Activated CD8-positive, alpha-beta memory T cell treated with anti-CD3 and anti-CD28 coated beads for 48 hours (primary cell): ENCODE measurements around the gene TSPAN18.

ENCODE experiments used
- DNase-seq, 3 experiments: peaks; one replicate each; pipeline ENCODE4 v3.0.0-alpha.2; 2020; ENCODE audit warnings: low read depth in 2 of 3, low spot score in 2 of 3

The TSPAN18 gene

DNA sequence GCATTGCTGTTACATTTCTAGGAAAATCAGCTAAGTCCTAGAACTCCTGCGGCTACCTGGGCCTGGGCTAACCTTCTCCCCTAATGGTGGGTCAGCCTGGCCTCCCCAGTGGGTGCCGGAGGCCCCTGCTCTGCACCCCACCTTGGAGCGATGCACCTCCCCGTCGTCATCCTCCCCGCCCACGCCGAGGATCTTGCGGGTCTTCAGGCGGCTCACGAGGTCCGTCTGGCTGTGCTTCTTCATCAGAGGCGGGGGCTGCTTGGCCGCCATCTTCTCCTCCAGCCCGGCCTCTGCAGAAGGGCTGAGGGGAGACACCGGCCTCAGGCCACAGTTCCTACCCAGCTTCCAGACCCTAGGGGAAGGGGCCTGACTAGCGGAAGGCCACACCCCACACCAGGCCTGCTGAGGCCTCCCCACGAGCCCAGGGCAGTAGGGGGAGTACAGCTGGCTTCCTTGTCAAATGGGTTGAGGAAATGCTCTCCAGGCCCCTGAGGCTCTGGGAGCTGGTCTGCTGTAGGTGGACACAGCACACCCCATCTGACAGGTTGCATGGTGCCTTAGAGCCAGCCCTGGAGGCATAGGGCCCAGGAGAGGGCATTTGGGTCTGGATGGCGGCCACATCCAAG, 211.4 kb downstream of the TSPAN18 start:
- no peak for DNase-seq

DNA sequence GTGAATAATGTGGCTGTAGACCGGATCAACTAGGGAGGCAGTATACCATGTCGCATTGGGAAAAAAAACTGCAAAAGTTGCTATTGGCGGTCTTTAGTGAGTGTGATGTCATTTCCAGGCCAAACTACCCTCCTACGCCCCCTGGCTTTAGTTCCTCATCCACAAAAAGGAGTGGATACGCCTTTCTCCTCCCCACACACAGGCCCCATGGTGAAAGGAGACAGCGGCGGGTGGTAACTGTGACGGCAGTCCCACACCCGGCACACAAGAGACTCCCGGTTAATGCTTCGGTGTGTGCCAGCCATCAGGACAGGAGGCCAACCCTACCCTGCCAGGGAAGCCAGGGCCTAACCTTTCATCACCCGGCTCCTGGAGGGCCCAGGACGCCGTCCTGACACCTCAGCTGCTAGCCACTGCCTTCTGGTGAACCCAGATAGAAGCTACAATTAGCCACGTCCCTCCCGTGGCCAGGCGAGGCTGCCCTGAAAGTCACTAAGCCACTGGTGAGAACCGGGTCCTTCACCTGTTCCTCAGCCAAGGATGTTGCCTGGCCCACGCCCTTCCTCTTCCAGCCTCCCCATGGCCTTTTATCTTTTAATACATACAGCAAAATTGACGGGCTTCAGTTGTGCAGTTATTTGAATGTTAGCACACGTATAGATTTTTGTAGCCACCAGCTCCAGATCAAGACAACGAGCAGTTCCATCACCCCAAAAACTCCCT, 213.1 kb downstream of the TSPAN18 start:
- DNase-seq: no peak

DNA sequence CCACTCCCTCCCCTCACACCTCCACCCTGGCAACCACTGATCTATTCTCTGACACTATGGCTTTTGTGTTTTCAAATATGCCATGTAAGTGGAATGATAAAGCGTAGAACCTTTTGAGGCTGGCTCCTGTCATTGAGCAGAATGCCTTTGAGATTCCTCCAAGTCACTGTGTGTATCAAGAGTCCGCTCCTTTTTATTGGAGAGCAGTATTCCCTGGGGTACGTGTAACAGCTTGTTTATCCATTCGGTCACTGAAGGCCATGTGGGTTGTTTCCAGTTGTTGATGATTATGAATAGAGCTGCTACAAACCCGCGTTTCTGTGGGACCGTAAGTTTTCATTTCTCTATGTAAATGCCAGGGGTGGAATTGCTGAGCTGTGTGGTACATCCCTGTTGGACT, 213.6 kb downstream of the TSPAN18 start:
- DNase-seq: no peak

DNA sequence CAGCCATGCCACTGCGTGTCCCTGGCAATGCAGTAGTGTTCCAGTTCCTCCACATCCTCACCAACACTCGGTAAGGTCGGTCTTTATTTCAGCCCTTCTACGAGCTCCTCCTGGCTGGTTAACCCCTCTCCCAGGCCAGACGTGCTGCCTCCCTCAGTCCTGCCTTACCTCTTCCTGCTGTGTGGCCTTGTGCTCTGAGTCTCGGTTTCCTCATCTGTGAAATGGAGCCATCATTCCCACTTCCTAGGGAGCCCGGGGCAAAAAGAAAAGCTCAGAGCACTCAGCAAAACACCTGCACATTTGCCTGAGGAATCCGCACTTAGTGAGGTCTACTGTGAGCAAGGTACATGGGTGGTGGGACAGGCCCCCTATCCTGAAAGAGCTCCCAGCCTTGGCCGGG, 214.1 kb downstream of the TSPAN18 start:
- DNase-seq: no peak

DNA sequence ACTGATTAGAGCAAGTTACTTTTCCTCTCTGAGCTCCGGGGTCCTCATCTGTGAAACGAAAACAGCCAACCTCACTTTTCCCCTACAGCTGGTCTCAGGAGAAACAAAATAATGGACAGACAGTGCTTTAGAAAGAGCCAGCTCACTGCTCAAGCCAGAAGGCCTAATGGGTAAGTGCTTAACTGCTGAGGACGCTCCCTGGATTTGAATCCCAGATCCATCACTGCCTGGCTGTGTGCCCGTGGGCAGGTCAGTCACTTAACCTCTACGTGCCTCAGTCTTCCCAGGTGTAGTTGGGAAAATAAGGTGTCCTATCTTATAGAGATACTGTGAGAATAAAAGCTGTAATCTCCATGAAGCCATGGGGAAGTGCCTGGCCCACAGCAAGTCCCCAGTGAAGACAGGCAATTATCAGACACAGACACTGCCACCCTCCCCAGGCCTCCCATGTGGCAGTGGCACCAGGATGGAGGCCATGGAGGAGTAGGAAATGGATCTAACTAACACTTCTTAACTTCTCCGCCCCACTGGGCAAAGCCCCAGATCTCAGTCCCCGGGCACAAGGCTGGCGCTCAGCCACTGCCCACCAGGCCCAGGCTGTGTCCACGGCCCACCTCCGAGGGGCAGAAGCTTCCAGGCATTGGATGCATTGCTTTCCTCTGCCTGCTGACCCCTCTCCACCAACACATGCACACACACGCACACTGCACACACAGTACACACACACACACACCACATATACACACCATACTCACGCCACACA, 214.7 kb downstream of the TSPAN18 start:
- no peak for DNase-seq

DNA sequence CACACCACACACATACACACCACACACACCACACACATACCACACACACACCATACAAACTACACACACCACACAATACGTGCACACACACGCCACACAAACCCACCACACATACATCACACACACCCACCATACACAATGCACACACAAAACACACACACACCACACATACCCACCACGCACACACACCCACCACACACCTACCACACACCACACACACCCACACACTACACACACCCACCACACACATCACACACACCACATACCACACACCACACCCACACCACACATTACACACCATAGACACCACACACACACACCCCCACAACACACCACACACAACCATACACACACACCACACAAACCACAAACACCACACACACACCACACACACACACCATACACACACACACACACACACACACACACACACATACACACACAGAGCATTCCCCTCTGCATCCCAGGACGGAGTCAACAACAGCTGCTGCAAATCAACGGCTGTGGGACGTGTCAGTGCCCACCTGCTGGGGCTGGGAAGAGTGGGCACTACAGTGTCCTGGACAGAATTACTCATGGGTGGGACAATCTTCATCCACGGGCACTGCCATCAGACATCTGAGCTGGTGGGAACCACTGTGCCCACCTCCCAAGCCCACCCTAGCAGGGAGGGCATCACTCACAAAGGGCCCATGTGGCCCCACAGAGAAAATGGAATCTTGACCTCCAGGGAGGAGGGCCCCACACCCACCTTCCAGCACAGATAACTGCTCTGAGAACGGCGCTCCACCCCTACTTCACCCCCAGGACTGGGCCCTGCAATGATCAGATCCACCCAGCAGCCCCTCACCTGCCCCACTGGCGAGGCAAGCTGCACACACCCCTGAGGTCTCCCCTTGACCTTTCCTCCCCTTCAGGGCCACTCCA, 215.5 kb downstream of the TSPAN18 start:
- no peak for DNase-seq

DNA sequence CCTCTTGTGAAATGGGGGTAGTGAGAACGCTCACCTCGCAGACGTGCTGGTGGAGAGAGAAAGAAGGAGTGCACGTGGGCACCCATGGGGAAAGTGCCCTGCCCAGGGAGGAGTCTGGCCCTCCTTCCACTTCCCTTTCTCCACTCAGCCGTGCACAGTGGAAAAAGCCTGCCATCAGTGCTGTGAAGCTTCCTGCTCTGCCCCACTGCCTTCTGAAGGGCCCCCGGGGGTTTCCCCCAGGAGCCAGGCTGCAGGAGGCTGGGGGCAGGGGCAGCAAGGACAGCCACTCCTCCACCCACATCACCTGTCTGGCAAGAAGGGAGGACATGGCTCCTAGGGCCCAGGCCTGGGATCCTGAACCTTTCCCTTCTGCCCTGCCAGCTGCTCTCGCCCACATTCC, 216.4 kb downstream of the TSPAN18 start:
- DNase-seq: peak in 1 of 3 experiments; percentile 36

DNA sequence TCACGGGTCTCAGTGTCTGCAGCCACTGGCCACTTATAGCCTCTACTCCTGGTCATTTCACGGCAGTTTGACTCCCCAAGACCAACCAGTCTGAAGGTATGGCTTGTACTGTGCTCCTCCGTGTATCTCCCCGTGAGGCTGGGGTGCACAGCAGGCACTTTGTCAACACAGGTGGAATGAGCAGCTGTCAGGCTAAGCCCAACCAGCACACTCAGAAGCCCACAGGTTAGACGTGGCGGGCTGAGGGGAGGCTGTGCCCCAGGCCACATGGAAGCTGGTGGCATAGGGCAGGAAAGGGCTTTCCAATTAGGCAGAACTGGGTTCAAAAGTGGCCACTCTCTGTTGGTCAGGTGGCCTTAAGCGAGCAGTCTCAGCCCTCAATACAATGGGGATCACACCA, 216.9 kb downstream of the TSPAN18 start:
- DNase-seq: no peak

DNA sequence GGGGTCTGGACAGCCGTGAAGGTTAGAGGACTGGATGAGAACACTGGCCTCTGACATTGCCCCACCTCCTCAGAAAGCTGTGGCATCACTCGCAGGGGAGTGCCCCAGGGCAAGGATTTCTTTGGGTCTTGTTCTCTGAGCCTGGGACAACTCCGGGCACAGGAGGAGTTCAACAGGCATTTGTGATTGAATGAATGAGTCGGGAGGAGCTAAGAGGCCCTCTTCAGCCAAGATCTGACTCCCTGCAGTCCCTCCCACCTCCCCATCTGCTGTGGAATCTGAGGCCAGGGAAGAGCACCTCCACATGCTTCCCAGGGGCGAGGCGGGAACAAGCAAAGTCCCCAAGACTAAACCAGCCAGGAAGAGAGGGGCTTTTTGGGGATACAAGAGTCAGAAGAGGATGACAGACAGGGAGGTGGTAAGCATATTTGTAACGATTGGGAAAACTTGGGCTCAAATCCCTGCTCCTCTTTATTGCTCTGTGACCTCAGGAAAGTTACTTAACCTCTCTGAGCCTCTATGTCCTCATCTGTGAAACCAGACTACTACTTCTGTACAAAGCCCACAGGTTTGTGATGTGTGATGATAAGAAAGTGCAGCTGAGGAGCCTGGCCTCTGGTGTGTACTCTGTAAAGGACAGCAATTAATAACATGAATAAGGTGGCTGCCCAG, 217.6 kb downstream of the TSPAN18 start:
- no peak for DNase-seq

DNA sequence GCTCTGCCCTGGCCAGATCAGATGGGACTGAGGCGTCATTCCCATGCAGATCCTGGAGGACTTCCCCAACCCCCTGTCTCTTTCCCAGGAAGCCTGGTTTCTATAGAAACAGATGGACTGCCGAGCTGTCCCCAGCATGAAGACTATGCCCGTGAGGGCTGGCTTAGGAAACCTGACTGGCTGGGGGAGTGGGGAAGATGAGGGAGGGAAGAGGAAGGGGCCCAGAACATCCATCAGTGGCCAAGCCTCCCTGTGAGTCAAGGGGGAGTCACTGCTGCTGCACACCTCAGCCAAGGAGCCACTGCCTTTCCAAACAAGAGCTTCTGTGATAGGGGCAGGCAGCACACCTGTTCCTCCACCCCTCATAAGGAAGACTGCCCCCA, 218.1 kb downstream of the TSPAN18 start:
- no peak for DNase-seq

DNA sequence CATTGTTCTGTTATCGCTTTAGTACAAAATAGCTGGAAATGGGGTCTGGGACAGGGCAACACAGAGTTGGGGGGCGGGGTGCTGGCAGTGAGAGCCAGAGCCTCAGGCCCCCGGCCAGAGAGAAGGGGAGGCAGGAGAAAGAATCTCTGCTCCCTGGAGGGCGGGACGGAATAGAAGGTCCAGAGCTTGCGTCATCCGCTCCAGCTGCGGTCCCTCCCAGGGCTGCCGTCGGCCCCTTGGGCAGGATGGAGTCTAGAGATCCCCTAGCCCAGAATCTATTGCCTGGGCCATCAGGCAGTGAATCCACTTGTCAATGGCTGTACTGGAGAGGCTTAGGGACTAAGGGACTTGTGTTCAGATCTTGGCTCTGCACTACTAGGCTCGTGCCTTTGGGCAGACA, 218.9 kb downstream of the TSPAN18 start:
- DNase-seq: no peak

DNA sequence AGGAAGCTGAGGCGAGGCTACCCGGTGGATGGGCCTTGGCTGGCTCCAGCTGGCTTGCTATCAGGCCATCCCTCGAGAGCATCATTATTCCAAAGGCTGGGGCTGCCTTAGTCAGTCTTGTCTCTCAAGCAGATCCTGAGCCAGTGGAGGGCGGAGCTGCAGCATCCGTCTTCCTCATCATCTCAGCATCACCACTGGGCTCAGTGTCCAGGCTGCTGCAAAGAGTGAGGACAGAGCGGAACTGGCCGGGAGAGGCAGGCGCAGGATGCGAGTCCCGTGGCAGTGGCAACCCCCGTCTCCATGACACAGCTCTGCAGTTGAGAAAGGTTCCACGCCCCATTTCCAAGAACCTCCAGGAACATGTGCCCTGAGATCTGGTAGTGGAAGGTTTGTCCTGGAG, 219.5 kb downstream of the TSPAN18 start:
- DNase-seq: no peak

DNA sequence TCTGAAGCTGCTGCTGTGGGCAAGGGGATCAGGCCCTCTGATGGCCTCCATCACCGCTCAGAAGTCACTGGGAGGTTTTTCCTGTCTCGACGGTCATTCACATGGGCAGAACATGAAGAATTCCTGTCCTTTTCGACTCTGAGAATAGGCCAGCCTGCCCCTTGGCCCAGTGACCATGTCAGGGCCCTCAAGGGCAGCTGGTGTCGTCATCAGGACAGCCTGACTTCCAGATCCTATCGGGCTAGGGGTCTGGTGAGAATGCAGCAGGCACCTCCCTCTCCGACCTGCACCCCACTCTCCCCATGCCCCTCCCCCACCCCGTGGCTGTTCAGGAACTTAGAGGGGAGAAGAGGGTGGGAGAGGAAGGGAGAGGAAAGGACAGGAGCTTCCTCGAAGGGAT, 220.4 kb downstream of the TSPAN18 start:
- DNase-seq: no peak

DNA sequence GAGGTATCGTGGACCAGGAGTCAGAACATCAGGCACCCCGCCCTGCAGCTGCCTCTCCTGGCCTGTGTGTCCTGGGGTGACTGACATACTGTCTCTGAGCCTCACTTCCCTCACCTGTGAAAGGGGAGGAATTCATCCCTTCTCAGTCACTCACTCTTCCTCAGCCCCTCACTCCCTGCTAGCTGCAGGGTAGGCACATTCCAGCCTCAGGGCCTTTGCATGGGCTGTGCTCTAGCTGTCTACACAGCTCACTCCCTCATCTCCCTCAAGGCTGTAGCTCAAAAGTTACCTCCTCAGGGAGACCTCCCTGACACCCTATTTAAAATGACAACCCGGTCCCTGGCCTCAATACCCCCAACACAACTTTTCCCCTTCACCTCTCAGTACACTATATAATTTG, 221.4 kb downstream of the TSPAN18 start:
- no peak for DNase-seq

DNA sequence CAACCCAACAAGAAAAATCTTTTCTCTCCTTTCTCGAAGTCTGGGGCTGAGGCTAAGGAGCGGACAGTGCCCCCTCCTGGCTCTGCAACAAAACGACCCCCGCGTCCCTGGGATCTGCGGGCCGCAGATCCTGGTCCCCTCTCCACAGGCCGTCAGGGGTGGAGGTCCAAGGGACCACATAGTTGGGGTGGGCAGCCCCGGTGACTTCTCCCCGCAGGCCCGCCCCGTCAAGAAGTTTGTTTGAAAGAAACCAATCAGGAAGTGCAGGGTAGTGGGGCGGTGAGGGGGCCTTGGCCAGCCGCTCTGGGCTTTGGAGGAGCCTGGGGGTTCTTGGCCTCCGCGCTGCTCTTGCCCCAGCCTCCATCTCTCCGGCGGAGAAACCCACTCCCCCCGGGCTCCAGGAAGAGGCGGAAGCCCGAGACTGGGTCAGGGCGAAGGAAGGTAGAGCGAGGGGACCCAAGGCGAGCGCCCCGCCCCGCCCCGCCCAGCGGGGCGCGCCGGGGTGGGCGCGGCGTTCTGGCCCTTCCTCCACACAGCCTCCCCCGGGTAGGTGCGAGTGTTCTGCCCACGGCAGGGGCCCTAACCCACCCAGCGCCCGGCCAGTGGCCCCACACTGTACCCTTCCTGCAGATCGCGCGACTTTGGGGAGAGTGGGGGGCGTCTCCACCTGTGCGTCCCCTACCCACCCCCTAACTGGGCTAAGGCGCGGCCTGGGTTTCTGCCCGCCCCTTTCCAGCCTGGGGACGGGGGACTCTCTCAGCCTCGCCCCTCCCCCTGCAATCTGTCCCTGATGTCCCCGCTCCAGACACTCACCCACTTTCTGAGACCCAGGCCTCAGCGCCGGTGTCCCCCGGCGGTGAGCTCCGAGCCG, 222.6 kb downstream of the TSPAN18 start:
- DNase-seq: no peak

DNA sequence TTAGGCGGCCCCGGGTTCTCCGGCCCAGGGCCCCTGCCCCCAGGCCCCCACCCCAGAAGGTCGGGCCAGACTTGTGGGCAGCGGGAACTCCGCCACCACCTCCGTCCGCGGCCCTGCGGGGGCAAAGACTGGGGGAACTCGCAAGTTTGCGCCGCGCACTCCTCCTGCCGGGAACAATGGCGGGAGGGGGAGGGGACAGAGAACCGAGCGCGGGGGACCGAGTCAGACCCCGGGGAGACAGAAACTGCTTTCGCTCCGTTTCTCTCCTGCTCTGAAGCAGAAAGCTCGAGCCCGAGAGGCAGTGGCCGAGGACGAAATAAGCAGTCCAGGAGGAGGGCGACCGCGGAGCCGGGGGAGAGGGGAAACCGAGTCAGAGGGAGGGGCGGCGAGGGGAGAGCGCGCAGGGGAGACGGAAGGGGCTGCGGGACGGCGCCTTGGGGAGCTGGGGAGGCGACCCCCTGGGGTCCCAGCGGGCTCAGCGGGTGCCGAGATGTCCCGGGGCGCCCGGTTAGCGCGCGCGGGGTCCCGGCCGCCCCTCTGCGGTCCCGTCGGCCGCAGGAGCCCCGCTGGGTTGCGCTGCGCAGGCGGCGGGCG, 223.4 kb downstream of the TSPAN18 start:
- DNase-seq: no peak

DNA sequence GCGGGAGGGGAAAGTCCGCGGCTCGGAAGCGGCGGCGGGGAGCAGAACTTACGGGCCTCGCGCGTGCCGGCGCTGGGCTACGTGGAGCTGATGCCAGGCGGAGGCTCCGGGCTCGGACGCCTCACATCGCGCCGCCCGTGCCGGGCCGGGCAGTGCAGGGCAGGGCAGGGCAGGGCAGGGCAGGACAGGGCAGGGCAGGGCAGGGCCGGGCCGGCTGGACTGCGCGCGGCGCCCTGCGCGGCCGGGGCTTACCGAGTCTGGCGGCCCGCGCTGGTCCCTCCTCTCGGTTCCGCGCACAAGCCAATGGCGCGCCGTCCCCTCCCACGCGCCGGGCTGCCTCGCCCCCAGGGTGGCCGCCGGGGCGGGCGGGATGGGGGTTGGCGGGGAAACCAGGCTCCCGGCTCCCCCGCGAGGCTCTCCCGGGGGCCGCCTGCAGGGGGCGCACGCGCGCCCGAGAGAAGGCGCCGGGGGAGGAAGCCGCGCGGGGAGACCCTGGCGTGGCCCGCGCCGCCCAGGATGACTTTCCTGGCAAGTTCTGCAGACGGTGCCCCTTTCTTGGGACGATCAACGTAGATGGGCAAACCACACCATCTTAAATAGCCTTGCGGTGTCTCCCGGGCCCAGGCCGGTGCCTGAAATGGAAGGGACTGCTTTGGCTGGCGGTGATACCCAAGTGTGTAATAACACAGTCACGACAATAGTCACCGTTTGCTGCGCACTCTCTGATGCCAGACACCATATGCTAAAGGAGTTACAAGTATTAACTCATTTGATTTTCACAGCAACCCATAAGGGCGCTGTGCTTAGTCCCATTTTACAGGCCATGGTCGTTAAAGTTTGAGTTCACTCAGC, 224.1 kb downstream of the TSPAN18 start, which contains the start of gene TP53I11:
Gene TP53I11, minus strand, starts transcription at position 259 of the 852 bp plus-strand sequence. CDS start 12,548 bp downstream, outside the sequence.
- peak; percentile 32 to 59 (median 48) for DNase-seq

DNA sequence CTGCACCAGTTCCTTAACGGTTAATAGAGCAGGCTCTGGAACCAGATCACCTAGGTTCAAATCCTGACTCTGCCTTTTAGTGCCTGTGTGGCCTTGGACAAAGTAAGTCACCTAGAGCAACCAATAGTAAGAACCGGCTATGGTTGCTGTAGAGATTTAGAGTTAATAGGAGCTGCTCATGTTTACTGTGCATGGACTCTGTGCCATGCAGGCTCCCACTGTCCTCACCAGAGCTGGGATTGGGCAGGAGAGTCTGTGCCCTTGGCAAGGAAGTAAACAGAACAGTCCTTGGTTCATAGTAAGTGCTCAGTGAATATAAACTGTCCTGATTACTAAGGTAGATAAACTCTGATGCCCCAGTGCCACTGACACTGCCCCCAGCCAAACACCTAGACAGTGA, 225.3 kb downstream of the TSPAN18 start:
- no peak for DNase-seq
